ENCODE measurements around the gene AGFG2.

DNA sequence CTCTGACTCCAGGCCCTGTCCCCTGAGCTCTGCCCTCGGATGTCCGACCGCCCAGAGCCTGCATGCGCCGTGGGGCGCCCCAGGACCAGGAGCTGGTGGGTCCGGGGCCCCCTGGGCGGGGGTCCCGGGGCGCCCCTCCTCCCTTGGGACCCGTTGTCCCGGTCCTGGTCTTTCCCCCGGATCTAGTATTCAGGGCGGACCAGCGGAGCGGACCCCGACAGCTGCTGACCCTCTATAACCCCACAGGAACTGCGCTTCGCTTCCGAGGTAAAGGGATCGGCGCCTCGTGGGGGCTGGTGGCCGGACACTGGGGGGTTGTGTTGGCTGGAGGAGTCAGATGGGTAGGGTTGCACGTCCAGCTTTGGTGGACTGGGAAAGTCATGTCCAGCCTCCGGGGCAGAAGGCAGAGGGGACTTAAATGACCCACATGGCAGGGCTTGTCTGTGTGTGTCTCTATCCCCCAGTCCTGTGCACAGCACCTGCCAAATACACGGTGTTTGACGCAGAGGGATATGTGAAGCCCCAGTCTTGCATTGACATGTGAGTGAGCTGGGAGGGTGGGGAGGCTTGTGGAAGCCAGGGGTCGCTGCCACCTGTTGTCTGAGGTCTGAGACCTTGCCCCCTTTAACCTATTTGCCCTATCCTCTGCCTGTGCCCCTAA lies 73.9 kb downstream of the AGFG2 start:
- TF ChIP-seq, protein P1, sequence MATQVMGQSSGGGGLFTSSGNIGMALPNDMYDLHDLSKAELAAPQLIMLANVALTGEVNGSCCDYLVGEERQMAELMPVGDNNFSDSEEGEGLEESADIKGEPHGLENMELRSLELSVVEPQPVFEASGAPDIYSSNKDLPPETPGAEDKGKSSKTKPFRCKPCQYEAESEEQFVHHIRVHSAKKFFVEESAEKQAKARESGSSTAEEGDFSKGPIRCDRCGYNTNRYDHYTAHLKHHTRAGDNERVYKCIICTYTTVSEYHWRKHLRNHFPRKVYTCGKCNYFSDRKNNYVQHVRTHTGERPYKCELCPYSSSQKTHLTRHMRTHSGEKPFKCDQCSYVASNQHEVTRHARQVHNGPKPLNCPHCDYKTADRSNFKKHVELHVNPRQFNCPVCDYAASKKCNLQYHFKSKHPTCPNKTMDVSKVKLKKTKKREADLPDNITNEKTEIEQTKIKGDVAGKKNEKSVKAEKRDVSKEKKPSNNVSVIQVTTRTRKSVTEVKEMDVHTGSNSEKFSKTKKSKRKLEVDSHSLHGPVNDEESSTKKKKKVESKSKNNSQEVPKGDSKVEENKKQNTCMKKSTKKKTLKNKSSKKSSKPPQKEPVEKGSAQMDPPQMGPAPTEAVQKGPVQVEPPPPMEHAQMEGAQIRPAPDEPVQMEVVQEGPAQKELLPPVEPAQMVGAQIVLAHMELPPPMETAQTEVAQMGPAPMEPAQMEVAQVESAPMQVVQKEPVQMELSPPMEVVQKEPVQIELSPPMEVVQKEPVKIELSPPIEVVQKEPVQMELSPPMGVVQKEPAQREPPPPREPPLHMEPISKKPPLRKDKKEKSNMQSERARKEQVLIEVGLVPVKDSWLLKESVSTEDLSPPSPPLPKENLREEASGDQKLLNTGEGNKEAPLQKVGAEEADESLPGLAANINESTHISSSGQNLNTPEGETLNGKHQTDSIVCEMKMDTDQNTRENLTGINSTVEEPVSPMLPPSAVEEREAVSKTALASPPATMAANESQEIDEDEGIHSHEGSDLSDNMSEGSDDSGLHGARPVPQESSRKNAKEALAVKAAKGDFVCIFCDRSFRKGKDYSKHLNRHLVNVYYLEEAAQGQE (IDR thresholded peaks at IDR 0.05; ENCODE audit: insufficient replicate concordance, low read depth): no peak
- TF ChIP-seq, protein P2, sequence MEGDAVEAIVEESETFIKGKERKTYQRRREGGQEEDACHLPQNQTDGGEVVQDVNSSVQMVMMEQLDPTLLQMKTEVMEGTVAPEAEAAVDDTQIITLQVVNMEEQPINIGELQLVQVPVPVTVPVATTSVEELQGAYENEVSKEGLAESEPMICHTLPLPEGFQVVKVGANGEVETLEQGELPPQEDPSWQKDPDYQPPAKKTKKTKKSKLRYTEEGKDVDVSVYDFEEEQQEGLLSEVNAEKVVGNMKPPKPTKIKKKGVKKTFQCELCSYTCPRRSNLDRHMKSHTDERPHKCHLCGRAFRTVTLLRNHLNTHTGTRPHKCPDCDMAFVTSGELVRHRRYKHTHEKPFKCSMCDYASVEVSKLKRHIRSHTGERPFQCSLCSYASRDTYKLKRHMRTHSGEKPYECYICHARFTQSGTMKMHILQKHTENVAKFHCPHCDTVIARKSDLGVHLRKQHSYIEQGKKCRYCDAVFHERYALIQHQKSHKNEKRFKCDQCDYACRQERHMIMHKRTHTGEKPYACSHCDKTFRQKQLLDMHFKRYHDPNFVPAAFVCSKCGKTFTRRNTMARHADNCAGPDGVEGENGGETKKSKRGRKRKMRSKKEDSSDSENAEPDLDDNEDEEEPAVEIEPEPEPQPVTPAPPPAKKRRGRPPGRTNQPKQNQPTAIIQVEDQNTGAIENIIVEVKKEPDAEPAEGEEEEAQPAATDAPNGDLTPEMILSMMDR (IDR thresholded peaks at IDR 0.05; ENCODE audit: insufficient read depth, low read length): no peak

Data from HL-60 (cell line).